ENCODE data around the gene FYB1.

GRCh38 chr5:39267186-39267585 lies 47.8 kb upstream of the FYB1 start:
- TF ChIP-seq CTCF (IDR thresholded peaks at IDR 0.05 in 2 of 3, conservative IDR thresholded peaks at IDR 0.05 in 1 of 3; ENCODE audit: borderline replicate concordance in 1 of 3, insufficient read depth in 1 of 3, low read depth in 2 of 3, low read length in 2 of 3) = no peak
- no peak for TF ChIP-seq RAD21 (IDR thresholded peaks at IDR 0.05; ENCODE audit: low read depth)
- TF ChIP-seq POLR2A (IDR thresholded peaks at IDR 0.05; ENCODE audit: borderline replicate concordance, extremely low read depth, insufficient read depth, insufficient read length) = no peak
- TF ChIP-seq ATF3 (IDR thresholded peaks at IDR 0.05) = no peak
- TF ChIP-seq SP1 (IDR thresholded peaks at IDR 0.05; ENCODE audit: low read depth) = no peak
- no peak for TF ChIP-seq EZH2phosphoT487 (IDR thresholded peaks at IDR 0.05; ENCODE audit: borderline replicate concordance)
- TF ChIP-seq POLR2AphosphoS5 (IDR thresholded peaks at IDR 0.05; ENCODE audit: low read depth, low read length) = no peak

Measured in HCT116 (cell line).